UCSD-AML1 (cell line): ENCODE results near the gene TCF19.

Experiments used
- DNase-seq: peaks from one replicate; lab custom pipeline; 2025; ENCODE audit not compliant: unreplicated experiment; lab: John Stamatoyannopoulos, UW

Gene TCF19

DNA sequence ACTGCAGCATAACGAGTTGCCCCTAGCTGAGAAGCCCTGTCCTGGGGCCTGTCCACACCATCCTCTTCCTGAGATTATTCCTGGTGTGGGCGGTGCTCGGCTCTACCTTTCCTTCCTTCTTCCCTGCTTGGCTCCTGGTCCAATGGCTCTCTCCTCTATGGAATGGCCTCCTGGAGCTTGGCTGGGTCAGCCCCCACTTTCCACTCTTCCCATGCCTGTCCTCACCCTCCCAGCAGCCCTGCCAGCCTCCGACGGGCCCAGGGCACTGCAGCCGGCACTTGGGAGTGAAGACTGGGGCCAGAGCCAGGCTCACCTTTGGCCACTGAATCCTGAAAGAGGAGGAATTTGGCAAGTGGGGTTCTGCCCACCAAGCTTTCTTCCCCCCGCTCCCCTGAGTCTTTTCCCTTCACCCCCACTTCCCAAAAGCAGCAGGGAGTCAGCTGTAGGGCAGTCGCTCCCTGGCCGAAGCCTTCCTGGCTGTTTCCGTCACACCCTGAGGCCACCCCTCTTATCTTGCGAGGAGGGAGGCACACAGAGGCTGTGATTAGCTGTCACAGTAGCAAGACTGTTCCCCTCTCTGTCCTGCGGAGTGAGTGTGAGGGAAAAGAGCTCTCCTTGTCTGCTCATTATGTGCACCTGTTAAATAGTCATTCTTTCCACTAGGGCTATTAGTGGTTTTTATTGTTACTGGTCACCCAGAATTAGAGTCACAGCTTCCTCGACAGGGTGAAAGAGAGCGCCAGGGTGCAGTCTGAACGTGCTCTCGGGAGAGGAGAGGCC is 31.8 kb upstream of the TCF19 start:
- no peak for DNase-seq

- peak; percentile 39 for DNase-seq
Measured at GRCh38 chr6:31128093-31128676, 30.2 kb upstream of the TCF19 start.

GRCh38 chr6:31129130-31129529 is 29.3 kb upstream of the TCF19 start:
- no peak for DNase-seq

DNA sequence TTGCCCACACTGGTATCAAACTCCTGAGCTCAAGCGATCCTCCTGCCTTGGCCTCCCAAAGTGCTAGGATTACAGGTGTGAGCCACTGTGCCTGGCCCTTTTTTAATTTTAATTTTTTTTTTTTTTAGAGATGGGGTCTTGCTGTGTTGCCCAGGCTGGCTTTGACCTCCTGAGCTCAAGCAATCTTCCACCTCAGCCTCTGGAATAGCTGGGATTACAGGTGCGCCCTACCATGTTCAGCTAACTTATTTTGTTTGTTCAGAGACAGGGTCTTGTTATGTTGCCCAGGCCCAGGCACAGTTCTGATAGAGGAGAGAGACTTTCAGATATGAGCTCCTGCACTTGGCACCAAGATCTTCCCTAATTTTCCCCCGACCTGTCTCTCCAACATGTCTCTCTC is 27.6 kb upstream of the TCF19 start:
- DNase-seq: no peak

- DNase-seq: no peak
Measured at GRCh38 chr6:31131595-31131994, 26.8 kb upstream of the TCF19 start.

- no peak for DNase-seq
Measured at GRCh38 chr6:31132806-31133205, 25.6 kb upstream of the TCF19 start.

DNA sequence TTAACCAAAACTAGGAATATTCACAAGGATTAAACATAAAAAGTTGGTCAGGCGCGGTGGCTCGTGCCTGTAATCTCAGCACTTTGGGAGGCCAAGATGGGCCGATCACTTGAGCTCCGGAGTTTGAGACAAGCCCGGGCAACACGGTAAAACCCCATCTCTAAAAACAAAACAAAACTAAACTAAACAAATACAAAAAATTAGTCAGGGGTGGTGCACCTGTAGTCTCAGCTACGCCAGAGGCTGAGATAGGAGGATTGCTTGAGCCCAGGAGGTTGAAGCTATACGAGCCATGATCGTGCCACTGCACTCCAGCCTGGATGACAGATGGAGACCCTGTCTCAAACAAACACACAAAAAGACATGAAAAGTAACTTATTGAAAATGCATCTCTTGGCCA is 22.7 kb upstream of the TCF19 start:
- DNase-seq: no peak

DNA sequence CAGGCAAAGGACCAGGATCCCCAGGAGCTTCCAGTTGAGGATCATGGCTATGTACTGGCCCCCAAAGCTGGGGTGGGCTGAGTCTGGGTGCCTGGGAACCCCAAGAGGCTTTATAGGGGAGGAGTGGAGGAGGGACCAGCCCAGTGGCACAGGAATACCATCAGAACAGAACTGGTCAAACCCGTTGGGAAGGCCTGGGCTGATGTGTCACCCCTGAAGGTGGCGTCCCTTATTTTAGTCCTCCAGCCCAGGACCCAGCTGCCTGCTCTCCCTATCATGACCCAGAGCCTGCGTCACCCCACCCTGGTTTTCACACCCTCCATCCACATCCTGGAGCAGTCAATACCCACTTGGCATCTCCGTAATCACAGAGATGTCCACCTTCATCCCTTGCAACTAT is 19.4 kb upstream of the TCF19 start, which contains the start of gene PSORS1C2:
Gene PSORS1C2 (minus strand): TSS at position 85 of the 400 bp plus-strand sequence. CDS start 40 bp downstream, at position 45.
- DNase-seq: no peak

DNA sequence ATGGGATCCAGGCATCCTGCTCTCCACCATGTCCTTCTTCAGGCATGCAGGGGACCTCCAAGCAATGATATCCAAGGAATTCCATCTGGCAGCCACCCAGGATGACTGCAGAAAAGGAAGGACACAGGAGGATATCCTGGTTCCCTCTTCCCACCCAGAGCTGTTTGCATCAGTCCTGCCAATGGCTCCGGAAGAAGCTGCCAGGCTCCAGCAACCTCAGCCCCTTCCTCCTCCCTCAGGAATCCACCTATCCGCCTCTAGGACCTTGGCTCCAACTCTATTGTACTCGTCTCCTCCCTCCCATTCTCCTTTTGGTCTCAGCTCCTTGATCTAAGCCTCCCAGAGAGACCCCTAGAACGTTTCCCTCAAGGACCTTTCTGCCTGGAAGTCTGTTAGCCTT is 18.8 kb upstream of the TCF19 start:
- DNase-seq: no peak

- DNase-seq: no peak
Measured at GRCh38 chr6:31140643-31141042, 17.7 kb upstream of the TCF19 start.

DNA sequence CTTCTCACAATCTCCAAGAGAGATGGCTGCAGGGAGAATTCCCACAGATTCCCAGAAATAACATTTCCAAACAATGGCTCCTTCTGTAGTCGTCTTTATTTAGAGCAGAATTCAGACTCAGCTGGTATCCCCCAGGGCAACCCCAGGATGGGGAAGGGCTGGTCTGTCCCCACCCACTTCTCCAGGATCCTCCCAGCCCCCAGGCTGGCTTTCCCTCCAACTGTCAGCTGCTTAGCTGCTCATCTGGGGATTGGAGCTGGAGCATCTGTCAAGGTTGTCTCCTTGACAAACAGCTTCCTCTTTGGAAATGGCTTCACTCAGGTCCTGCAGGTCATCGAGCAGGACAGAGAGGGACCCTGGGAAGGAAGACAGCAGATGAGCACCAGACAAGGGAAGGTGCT is 16.0 kb upstream of the TCF19 start:
- no peak for DNase-seq

DNA sequence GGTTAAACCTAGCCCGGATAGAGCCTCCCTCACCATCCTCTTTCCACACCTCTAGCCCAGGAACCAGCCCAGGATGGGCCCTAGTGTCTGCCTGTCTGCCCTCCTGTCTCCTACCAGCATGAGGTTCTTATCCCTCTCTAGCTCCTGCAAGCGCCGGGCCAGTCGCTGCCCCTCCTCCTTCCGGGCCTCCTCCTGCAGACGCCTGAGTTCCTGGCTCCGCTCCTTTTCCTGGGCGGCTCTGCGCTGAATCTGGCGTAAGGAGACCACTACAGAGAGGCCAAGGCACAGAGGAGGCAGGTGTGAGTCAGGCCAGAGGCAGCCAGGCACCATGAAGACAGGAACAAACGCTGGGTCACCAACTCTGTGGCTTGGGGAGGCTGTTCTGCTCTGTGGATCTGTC is 15.2 kb upstream of the TCF19 start:
- DNase-seq: no peak

- no peak for DNase-seq
Measured at GRCh38 chr6:31144296-31144969, 14.0 kb upstream of the TCF19 start.

DNA sequence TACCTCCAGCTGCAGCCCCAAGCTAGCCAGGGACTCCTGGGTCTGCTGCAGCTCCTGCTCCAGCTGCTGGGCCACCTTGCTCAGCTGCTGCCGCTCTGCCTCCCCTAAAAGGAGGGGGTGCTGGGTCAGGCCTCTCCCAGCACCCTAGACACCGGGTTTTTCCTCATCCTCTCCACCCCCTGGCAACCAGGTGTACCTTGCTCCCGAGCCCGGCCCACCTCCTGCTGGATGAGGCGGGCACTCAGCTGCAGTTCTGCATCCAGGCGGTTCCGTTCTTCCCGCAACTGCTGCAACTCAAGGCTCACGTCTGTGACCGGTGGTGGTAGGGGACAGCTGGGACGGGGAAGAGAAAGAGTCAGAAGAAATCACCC is 13.4 kb upstream of the TCF19 start:
- no peak for DNase-seq

DNA sequence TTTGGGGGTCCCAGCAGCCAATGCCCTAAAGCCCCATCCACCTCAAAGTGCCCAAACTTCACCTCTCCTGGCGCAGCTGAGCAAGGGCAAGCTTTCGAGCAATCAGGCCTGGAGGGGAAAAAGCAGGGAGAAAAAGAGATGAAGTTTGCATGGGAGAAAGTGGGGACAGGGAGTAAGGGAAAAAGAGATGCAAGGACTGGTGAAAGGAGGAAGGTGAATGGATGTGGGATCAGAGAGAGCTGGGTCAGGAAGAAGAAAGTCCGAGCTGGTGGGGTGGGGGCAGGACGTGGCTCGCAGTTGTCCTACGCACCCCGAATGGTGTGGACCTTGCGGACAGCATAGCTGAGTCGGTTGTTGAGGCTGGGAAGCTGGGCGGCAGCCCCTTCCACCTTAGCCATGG is 13.0 kb upstream of the TCF19 start:
- no peak for DNase-seq

- no peak for DNase-seq
Measured at GRCh38 chr6:31149827-31150447, 8.5 kb upstream of the TCF19 start.

GRCh38 chr6:31152781-31153180 is 5.6 kb upstream of the TCF19 start:
- DNase-seq: no peak

GRCh38 chr6:31154436-31154835 is 4.0 kb upstream of the TCF19 start:
- DNase-seq: no peak

DNA sequence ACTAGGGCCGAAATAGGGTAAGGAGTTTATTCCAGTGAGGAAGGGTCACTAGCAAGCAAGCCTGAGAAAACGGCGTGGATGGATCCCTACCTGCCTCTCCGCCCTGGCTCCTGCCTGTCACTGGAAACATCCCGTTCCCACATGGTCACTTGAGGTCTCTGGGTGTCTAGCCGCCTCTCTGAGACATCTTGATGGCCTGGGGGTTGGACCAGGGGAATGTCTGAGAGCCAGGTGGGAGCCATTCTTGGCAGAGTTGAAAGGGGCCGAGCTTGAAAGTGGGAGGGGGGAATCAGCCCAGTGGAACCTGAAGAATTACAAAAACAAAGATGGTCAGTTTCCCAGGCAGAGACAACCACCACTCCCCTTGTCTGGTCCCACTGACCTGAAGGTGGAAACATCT is 1.7 kb upstream of the TCF19 start:
- DNase-seq: no peak

GRCh38 chr6:31157513-31158139 is 763 bp upstream of the TCF19 start, which contains the start of gene CCHCR1:
Gene CCHCR1, minus strand, starts transcription at chr6:31157802. Its CDS starts 202 bp downstream, at chr6:31157600.
- DNase-seq: no peak
